Spleen (tissue), 7 donors: ENCODE results near the gene CDKN1B.

ENCODE experiments used
- CTCF ChIP-seq, 11 experiments: fragments of 200-600 bp in 7 of 11; fragments of 450-650 bp in 4 of 11; sonication (generic) in 4 of 11; IDR thresholded peaks in 8 of 11; conservative IDR thresholded peaks in 3 of 11; 1 replicate in 7 of 11; 2 replicates in 4 of 11; pipeline versions ENCODE4 v1.4.0 to v1.8.0; 2016 to 2021; ENCODE audit warnings: antibody characterized with exemption in 11 of 11, inconsistent platforms in 4 of 11, mild to moderate bottlenecking in 1 of 11
- POLR2A ChIP-seq, 3 donors: fragments of 450-650 bp; IDR thresholded peaks; one replicate each; pipeline ENCODE4 v1.5.1; 2017; ENCODE audit warnings: antibody characterized with exemption in 3 of 3, mild to moderate bottlenecking in 1 of 3
- POLR2AphosphoS5 ChIP-seq, 3 donors: sonication (generic); formaldehyde crosslinking; IDR thresholded peaks; one replicate each; pipeline ENCODE4 v1.5.1; 2017; ENCODE audit warnings: antibody characterized with exemption in 3 of 3
- donor health status: DM: no; HTN: no; CAD: no; lungs with moderate emphysema.
- donor health status: DM: no; HTN: no; CAD: no.
- donor health status: DM: no; HTN: no; CAD: no.

DNA sequence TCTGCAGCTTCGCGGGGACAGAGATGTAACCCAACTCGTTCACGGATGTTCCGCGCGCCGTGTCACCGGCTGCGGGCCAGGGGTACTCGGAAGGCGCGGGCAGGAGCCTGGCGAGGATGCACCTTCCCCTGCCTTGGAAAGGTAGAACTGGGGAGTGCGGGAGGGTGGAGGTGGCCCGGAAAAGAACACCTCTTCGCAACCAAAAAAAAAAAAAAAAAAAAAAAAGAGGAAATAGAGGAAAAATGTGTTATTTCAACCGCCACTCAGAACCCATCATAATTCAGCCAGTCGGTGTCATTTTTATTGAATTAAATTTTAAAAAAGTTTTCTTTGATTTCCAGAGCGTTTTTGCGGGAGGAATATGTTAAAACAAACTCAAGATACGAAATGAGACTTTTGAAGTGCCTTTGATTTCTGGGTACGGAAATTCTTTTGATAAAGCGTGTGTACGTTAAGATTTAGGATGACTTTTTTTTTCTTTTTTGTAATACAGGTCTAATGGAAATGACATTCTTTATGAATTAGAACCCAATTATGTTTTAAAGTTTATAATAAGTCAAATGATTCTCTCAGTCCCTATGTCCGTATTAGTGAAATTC lies 8.9 kb downstream of the CDKN1B start:
- TF ChIP-seq CTCF (IDR thresholded peaks at IDR 0.05 in 8 of 11, conservative IDR thresholded peaks at IDR 0.05 in 3 of 11) (no peak), POLR2A (IDR thresholded peaks at IDR 0.05) (no peak), POLR2AphosphoS5 (IDR thresholded peaks at IDR 0.05) (peak in 2 of 3 donors; percentile 64 to 91)
